NOMO-1 treated with DMSO at 0.1 percent for 48 hours (cell line): Measurements from ENCODE around the gene SLC7A5.
"Not testable (repeated sequence)": the region's sequence is repeated elsewhere in the genome, so short reads cannot be mapped to it uniquely, and the experiment has no call there.

Source experiments
- DNase-seq: peaks from one replicate; lab custom pipeline; 2025; ENCODE audit not compliant: unreplicated experiment; lab: John Stamatoyannopoulos, UW

SLC7A5 gene

GRCh38 chr16:87869061-87869878, at the start of gene SLC7A5:
Gene SLC7A5, minus strand, starts transcription at chr16:87869507. Its CDS starts 85 bp downstream, at chr16:87869422.
- DNase-seq = peak; percentile 22

- DNase-seq = no peak
Measured at GRCh38 chr16:87918338-87918737, 49.0 kb upstream of the SLC7A5 start.

- no peak for DNase-seq
Measured at GRCh38 chr16:87917503-87917902, 48.2 kb upstream of the SLC7A5 start.

- DNase-seq = no peak
Measured at GRCh38 chr16:87914812-87915211, 45.5 kb upstream of the SLC7A5 start.

- not testable (repeated sequence) for DNase-seq
Measured at GRCh38 chr16:87914021-87914725, 44.9 kb upstream of the SLC7A5 start.

- DNase-seq = not testable (repeated sequence)
Measured at GRCh38 chr16:87912691-87913090, 43.4 kb upstream of the SLC7A5 start.

GRCh38 chr16:87911106-87911763, 41.9 kb upstream of the SLC7A5 start:
- not testable (repeated sequence) for DNase-seq

GRCh38 chr16:87909203-87909935, 40.1 kb upstream of the SLC7A5 start:
- peak; percentile 51 for DNase-seq

GRCh38 chr16:87908101-87908500, 38.8 kb upstream of the SLC7A5 start:
- DNase-seq = not testable (repeated sequence)

- not testable (repeated sequence) for DNase-seq
Measured at GRCh38 chr16:87905521-87905920, 36.2 kb upstream of the SLC7A5 start.

GRCh38 chr16:87904963-87905362, 35.7 kb upstream of the SLC7A5 start:
- DNase-seq = not testable (repeated sequence)

GRCh38 chr16:87900489-87900888, 31.2 kb upstream of the SLC7A5 start:
- not testable (repeated sequence) for DNase-seq

GRCh38 chr16:87897521-87898505, 28.5 kb upstream of the SLC7A5 start:
- DNase-seq = no peak

GRCh38 chr16:87896924-87897520, 27.7 kb upstream of the SLC7A5 start:
- not testable (repeated sequence) for DNase-seq

- DNase-seq = not testable (repeated sequence)
Measured at GRCh38 chr16:87896176-87896890, 27.0 kb upstream of the SLC7A5 start.

- DNase-seq = peak; percentile 67
Measured at GRCh38 chr16:87895641-87896141, 26.4 kb upstream of the SLC7A5 start.

GRCh38 chr16:87894005-87894404, 24.7 kb upstream of the SLC7A5 start:
- DNase-seq = not testable (repeated sequence)

- no peak for DNase-seq
Measured at GRCh38 chr16:87891764-87892163, 22.5 kb upstream of the SLC7A5 start.
